Thyroid gland (tissue), 4 donors: ENCODE measurements around the gene SRGAP1. TPM values are rescaled to one million over a fixed set of nuclear protein-coding genes. Genes with fewer than 3 reads are reported as not detected.
"Not testable (repeated sequence)": the region's sequence is repeated elsewhere in the genome, so short reads cannot be mapped to it uniquely, and the experiment has no call there.

Experiments used
- DNase-seq, 2 donors: peaks; one replicate each; pipeline ENCODE4 v3.0.0-alpha.2; 2019
- H3K27ac ChIP-seq, 3 donors: fragments of 200-600 bp; sonication (generic); 1 replicate in 2 of 3; 2 replicates in 1 of 3; pipeline ENCODE4 v1.5.1; 2016 to 2019; ENCODE audit warnings: mild to moderate bottlenecking in 1 of 3, moderate library complexity in 1 of 3
- H3K27me3 ChIP-seq: fragments of 200-600 bp; sonication (generic); one replicate; pipeline ENCODE4 v1.5.1; 2019
- H3K36me3 ChIP-seq, 2 donors: fragments of 200-600 bp; sonication (generic); one replicate each; pipeline ENCODE4 v1.5.1; 2016 to 2019
- H3K4me1 ChIP-seq, 2 donors: fragments of 200-600 bp; sonication (generic); one replicate each; pipeline ENCODE4 v1.5.1; 2017 to 2019
- H3K4me3 ChIP-seq, 3 donors: fragments of 200-600 bp; sonication (generic); replicated peaks in 1 of 3; 1 replicate in 2 of 3; 2 replicates in 1 of 3; pipeline ENCODE4 v1.5.1; 2016; ENCODE audit warnings: mild to moderate bottlenecking in 1 of 3
- H3K9me3 ChIP-seq: fragments of 200-600 bp; sonication (generic); one replicate; pipeline ENCODE4 v1.5.1; 2017
- POLR2A ChIP-seq, 2 donors: fragments of 450-650 bp; IDR thresholded peaks; one replicate each; pipeline ENCODE4 v1.6.1; 2017; ENCODE audit warnings: antibody characterized with exemption in 2 of 2, mild to moderate bottlenecking in 2 of 2, moderate library complexity in 1 of 2
- WGBS, 2 donors: methylation state at CpG; one replicate each; pipeline ENCODE4 v1.1.5; 2017; 5-methylcytosine and 5-hydroxymethylcytosine counted together
- intact Hi-C: fragments of 100-400 bp; cut with DNase I; formaldehyde crosslinking; loops from one replicate; pipeline ENCODE4 v1.15.1; 2023
- total RNA-seq, 4 donors: library from RNA; depleted of rRNA; stranded (reverse); fragments of >200 nt; gene quantifications; one replicate each; pipeline ENCODE4 v1.2.3, GENCODE V29; 2016
- TF ChIP-seq, protein P1 (sequence below), 6 experiments: fragments of 200-600 bp in 3 of 6; fragments of 450-650 bp in 3 of 6; sonication (generic) in 3 of 6; IDR thresholded peaks; one replicate each; pipeline ENCODE4 v1.5.1; 2016 to 2019; ENCODE audit warnings: antibody characterized with exemption in 6 of 6, mild to moderate bottlenecking in 2 of 6, inconsistent platforms in 1 of 6, moderate library complexity in 1 of 6

SRGAP1 gene
- total RNA-seq, 4 donors from 2014 or later = 14.1 to 26.3 (median 20.9) TPM

GRCh38 chr12:63874897-63875480 lies 30.5 kb downstream of the SRGAP1 start:
- no peak overlapping the region for H3K27ac ChIP-seq
- intact Hi-C loops = no loop called here
- peaks cover under 1 to 15% of the 10 kb centered on the region in 2 donors for H3K4me1 ChIP-seq
- no peak overlapping the region for H3K4me3 ChIP-seq
- WGBS, 2 donors = 91 to 93% methylated on average over 3 of the region's 3 CpGs
- TF ChIP-seq POLR2A (IDR thresholded peaks at IDR 0.05) = no peak
- TF ChIP-seq, protein P1, sequence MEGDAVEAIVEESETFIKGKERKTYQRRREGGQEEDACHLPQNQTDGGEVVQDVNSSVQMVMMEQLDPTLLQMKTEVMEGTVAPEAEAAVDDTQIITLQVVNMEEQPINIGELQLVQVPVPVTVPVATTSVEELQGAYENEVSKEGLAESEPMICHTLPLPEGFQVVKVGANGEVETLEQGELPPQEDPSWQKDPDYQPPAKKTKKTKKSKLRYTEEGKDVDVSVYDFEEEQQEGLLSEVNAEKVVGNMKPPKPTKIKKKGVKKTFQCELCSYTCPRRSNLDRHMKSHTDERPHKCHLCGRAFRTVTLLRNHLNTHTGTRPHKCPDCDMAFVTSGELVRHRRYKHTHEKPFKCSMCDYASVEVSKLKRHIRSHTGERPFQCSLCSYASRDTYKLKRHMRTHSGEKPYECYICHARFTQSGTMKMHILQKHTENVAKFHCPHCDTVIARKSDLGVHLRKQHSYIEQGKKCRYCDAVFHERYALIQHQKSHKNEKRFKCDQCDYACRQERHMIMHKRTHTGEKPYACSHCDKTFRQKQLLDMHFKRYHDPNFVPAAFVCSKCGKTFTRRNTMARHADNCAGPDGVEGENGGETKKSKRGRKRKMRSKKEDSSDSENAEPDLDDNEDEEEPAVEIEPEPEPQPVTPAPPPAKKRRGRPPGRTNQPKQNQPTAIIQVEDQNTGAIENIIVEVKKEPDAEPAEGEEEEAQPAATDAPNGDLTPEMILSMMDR (IDR thresholded peaks at IDR 0.05) = no peak
- DNase-seq = no peak
- H3K9me3 ChIP-seq = no peaks in the 10 kb centered on the region
- no peaks in the 10 kb centered on the region for H3K36me3 ChIP-seq
- H3K27me3 ChIP-seq = no peaks in the 10 kb centered on the region

GRCh38 chr12:63875703-63876102 lies 31.2 kb downstream of the SRGAP1 start:
- WGBS, 2 donors = 73 to 79% methylated on average over 3 of the region's 3 CpGs
- no peak overlapping the region for H3K4me3 ChIP-seq
- H3K4me1 ChIP-seq = peaks cover 0 to 13% of the 10 kb centered on the region in 2 donors
- no peak for TF ChIP-seq POLR2A (IDR thresholded peaks at IDR 0.05)
- TF ChIP-seq, protein P1 (IDR thresholded peaks at IDR 0.05) = no peak
- no peaks in the 10 kb centered on the region for H3K27me3 ChIP-seq
- no peak for DNase-seq
- H3K27ac ChIP-seq = no peak overlapping the region
- H3K9me3 ChIP-seq = no peaks in the 10 kb centered on the region
- intact Hi-C loops = no loop called here
- no peaks in the 10 kb centered on the region for H3K36me3 ChIP-seq

DNA sequence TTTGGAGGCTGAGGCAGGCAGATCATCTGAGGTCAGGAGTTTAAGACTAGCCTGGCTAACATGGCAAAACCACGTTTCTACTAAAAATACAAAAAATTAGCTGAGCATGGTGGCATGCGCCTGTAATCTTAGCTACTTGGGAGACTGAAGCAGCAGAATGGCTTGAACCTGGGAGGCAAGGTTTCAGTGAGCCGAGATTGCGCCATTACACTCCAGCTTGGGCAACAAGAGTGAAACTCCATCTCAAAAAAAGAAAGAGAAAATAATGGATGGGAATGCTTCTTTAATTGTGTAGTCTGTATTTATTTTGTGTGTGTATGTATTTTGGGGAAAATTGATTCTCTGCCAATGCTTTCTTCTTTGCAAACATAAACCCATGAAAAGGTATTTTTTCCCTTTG lies 32.5 kb downstream of the SRGAP1 start:
- no peak overlapping the region for H3K4me3 ChIP-seq
- H3K4me1 ChIP-seq = peaks cover 0 to 9% of the 10 kb centered on the region in 2 donors
- intact Hi-C loops = no loop called here
- TF ChIP-seq, protein P1 (IDR thresholded peaks at IDR 0.05) = no peak
- TF ChIP-seq POLR2A (IDR thresholded peaks at IDR 0.05) = no peak
- H3K9me3 ChIP-seq = no peaks in the 10 kb centered on the region
- no peaks in the 10 kb centered on the region for H3K36me3 ChIP-seq
- no peak for DNase-seq
- no peaks in the 10 kb centered on the region for H3K27me3 ChIP-seq
- 81% methylated on average over 4 of the region's 4 CpGs for whole genome bisulfite sequencing, 2 donors
- no peak overlapping the region for H3K27ac ChIP-seq

DNA sequence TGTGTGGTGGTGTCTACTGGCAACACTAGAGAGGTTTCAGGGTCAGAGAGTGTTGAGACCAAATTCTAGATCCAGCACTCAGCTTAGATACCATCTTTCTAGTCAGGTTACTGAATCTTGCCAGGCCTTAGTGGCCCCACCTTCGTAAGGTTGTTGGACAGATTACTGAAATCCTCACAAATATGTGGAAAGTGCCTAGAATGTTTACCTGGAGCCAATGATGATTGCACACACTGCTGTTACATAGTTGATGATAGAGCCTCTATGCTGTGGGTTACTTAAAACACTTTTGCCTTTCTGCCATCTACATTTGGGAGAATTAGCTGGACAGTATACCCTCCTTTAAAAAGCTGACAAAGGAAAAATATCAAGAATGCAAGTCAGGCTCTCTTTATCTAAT lies 33.2 kb downstream of the SRGAP1 start:
- TF ChIP-seq, protein P1 (IDR thresholded peaks at IDR 0.05) = no peak
- no peak for TF ChIP-seq POLR2A (IDR thresholded peaks at IDR 0.05)
- H3K4me3 ChIP-seq = no peak overlapping the region
- intact Hi-C loops = no loop called here
- DNase-seq = no peak
- no peaks in the 10 kb centered on the region for H3K27me3 ChIP-seq
- peaks cover 1 to 9% of the 10 kb centered on the region in 2 donors for H3K4me1 ChIP-seq
- H3K36me3 ChIP-seq = no peaks in the 10 kb centered on the region
- 84 to 88% methylated on average over 1 of the region's 1 CpG for WGBS, 2 donors
- no peak overlapping the region for H3K27ac ChIP-seq
- H3K9me3 ChIP-seq = no peaks in the 10 kb centered on the region

GRCh38 chr12:63880235-63880634 lies 35.7 kb downstream of the SRGAP1 start:
- H3K9me3 ChIP-seq, DNase-seq, H3K4me3 ChIP-seq, H3K36me3 ChIP-seq, H3K27ac ChIP-seq, H3K4me1 ChIP-seq, H3K27me3 ChIP-seq, intact Hi-C loops: not testable (repeated sequence)
- WGBS, 2 donors = 93 to 94% methylated on average over 9 of the region's 9 CpGs
